ENCODE data around the gene LINGO1. TPM values are rescaled to one million over a fixed set of nuclear protein-coding genes. Genes with fewer than 3 reads are reported as not detected.

LINGO1 gene
- total and polyA plus RNA-seq, 2 donors (not counting 3 experiments of a cell fraction or from before 2014, with no cell fraction given) = 0.15 to 0.33 TPM

GRCh38 chr15:77566092-77566491, 66.6 kb downstream of the LINGO1 start:
- H3K4me2 ChIP-seq (ENCODE audit: insufficient read depth, low read length) = no peak overlapping the region
- no peaks in the 10 kb centered on the region for H4K20me1 ChIP-seq (replicated peaks; ENCODE audit: control insufficient read depth, extremely low read depth, insufficient read depth, low read length)
- dilution Hi-C loops (cut with MboI; ENCODE audit: extremely low pct_ligation_motif_present, low sequenced_read_pairs) (no loop called here), intact Hi-C loops (cut with micrococcal nuclease) (no loop called here)
- H3K27me3 ChIP-seq (ENCODE audit: control insufficient read depth in 2 of 2, insufficient read depth in 2 of 2, low read length in 2 of 2) = peaks cover 2 to 4% of the 10 kb centered on the region in 2 experiments
- DNase-seq (ENCODE audit: low read depth, low spot score) = no peak
- no TSS peak for BruUV-seq (replicated peaks)
- H3K9ac ChIP-seq (replicated peaks; ENCODE audit: extremely low read depth, insufficient read depth, low read length) = no peak overlapping the region
- no peaks in the 10 kb centered on the region for H3K36me3 ChIP-seq (ENCODE audit: control insufficient read depth in 2 of 2, extremely low read depth in 1 of 2, insufficient read depth in 2 of 2, low read length in 2 of 2)
- H3K4me1 ChIP-seq (ENCODE audit: control insufficient read depth, extremely low read depth, insufficient read depth, low read length) = no peaks in the 10 kb centered on the region
- H3K4me3 ChIP-seq (replicated peaks in 1 of 3; ENCODE audit: insufficient read depth in 1 of 3, low read depth in 1 of 3, low read length in 3 of 3) = no peak overlapping the region
- POLR2A ChIA-PET = no interaction called here
- H2AFZ ChIP-seq (ENCODE audit: low read depth, low read length) = no peak overlapping the region
- no peak for FAIRE-seq
- TF ChIP-seq JUN (IDR thresholded peaks at IDR 0.05; ENCODE audit: borderline replicate concordance, insufficient read depth, insufficient read length, low read depth) (no peak), MAX (IDR thresholded peaks at IDR 0.05; ENCODE audit: insufficient read depth, insufficient read length) (no peak), MYC (IDR thresholded peaks at IDR 0.05; ENCODE audit: low read depth, low read length) (no peak), POLR2AphosphoS5 (IDR thresholded peaks at IDR 0.05; ENCODE audit: insufficient read depth, low read depth, low read length) (no peak), GATA2 (IDR thresholded peaks at IDR 0.05; ENCODE audit: insufficient read depth, insufficient read length, low read depth, low read length) (no peak), FOS (IDR thresholded peaks at IDR 0.05; ENCODE audit: borderline replicate concordance, insufficient read depth, low read length) (no peak), POLR2A (IDR thresholded peaks at IDR 0.05; ENCODE audit: low read depth, low read length) (no peak), EZH2 (IDR thresholded peaks at IDR 0.05; ENCODE audit: borderline replicate concordance, low read depth, low read length, severe bottlenecking) (no peak), CTCF (IDR thresholded peaks at IDR 0.05; ENCODE audit: extremely low read depth in 1 of 2, insufficient read depth in 1 of 2, low read depth in 1 of 2, low read length in 2 of 2) (no peak)
- H3K27ac ChIP-seq (ENCODE audit: insufficient read depth, low read depth, low read length) = no peak overlapping the region
- no peaks in the 10 kb centered on the region for H3K79me2 ChIP-seq (ENCODE audit: control insufficient read depth, insufficient read depth, low read length)
- no peaks in the 10 kb centered on the region for H3K9me3 ChIP-seq (replicated peaks; ENCODE audit: control insufficient read depth, insufficient read depth, low read length)
- CTCF ChIA-PET = interaction anchor here (1.6 kb wide), 1 partner anchor 67 kb away, joined by 5 read pairs; no protein-coding TSS in a partner anchor
- no peaks in the 10 kb centered on the region for H3K9me1 ChIP-seq (replicated peaks; ENCODE audit: control insufficient read depth, extremely low read depth, insufficient read depth, low read length)

Data from endothelial cell of umbilical vein (primary cell).